Endodermal cell (in vitro differentiated cells): Measurements from ENCODE around the gene TAGAP. TPM values are rescaled to one million over a fixed set of nuclear protein-coding genes. Genes with fewer than 3 reads are reported as not detected.

Experiments used
- DNase-seq: peaks from one replicate; pipeline ENCODE4 v3.0.0-alpha.2; 2017
- H3K27ac ChIP-seq: 2 replicates; pipeline ENCODE4 v1.5.1; 2013; ENCODE audit warnings: mild to moderate bottlenecking, low read depth, low read length, moderate library complexity
- H3K27me3 ChIP-seq: 2 replicates; pipeline ENCODE4 v1.6.1; 2013; ENCODE audit warnings: mild to moderate bottlenecking, low read length, moderate library complexity; ENCODE audit not compliant: insufficient read depth, control insufficient read depth, poor library complexity, severe bottlenecking
- H3K36me3 ChIP-seq: 2 replicates; pipeline ENCODE4 v1.7.0; 2013; ENCODE audit warnings: mild to moderate bottlenecking, low read length, moderate library complexity; ENCODE audit not compliant: control insufficient read depth, insufficient read depth
- H3K4me1 ChIP-seq: one replicate; pipeline ENCODE4 v1.7.0; 2013; ENCODE audit warnings: low read length; ENCODE audit not compliant: control insufficient read depth, insufficient read depth
- H3K4me3 ChIP-seq: 2 replicates; pipeline ENCODE4 v1.5.1; 2013; ENCODE audit warnings: mild to moderate bottlenecking, low read length, moderate library complexity
- H3K9ac ChIP-seq: 2 replicates; pipeline ENCODE4 v1.6.1; 2013; ENCODE audit warnings: mild to moderate bottlenecking, low read length, moderate library complexity; ENCODE audit not compliant: poor library complexity, severe bottlenecking; ENCODE audit errors: extremely low read depth
- H3K9me3 ChIP-seq: 2 replicates; pipeline ENCODE4 v1.6.1; 2013; ENCODE audit warnings: mild to moderate bottlenecking, low read length, moderate library complexity; ENCODE audit not compliant: control insufficient read depth
- H3K27ac Mint-ChIP-seq: 2 replicates; pipeline ENCODE4 v1.8.0; 2020; ENCODE audit warnings: mixed read lengths
- H3K27me3 Mint-ChIP-seq: 2 replicates; pipeline ENCODE4 v1.8.0; 2021; ENCODE audit warnings: mild to moderate bottlenecking, mixed read lengths; ENCODE audit not compliant: insufficient read depth
- H3K36me3 Mint-ChIP-seq: 2 replicates; pipeline ENCODE4 v1.8.0; 2020; ENCODE audit warnings: low read depth, mixed read lengths
- H3K4me1 Mint-ChIP-seq: 2 replicates; pipeline ENCODE4 v1.8.0; 2020; ENCODE audit warnings: mixed read lengths
- H3K4me3 Mint-ChIP-seq: 2 replicates; pipeline ENCODE4 v1.8.0; 2020; ENCODE audit warnings: mild to moderate bottlenecking, moderate library complexity, mixed read lengths
- H3K9me3 Mint-ChIP-seq: 2 replicates; pipeline ENCODE4 v1.8.0; 2020; ENCODE audit warnings: mild to moderate bottlenecking, mixed read lengths
- CTCF ChIP-seq: fragments of 200-600 bp; sonication (generic); conservative IDR thresholded peaks from 2 replicates; pipeline ENCODE4 v1.5.0; 2021; ENCODE audit warnings: antibody characterized with exemption, mild to moderate bottlenecking
- WGBS, 2 experiments: methylation state at CpG; one replicate each; pipeline versions ENCODE4 v1.1.5 to v1.1.7; 2013; ENCODE audit warnings: missing lambda C conversion rate in 2 of 2, mixed read lengths in 1 of 2; ENCODE audit not compliant: insufficient coverage in 1 of 2, insufficient read length in 1 of 2; 5-methylcytosine and 5-hydroxymethylcytosine counted together
- total RNA-seq, 2 donors: library from RNA; stranded (reverse); fragmentation: NEBNext Ultra II Directional in 1 of 2; extraction: Animal tissue kit (Norgen Biotek cat#: 25700) in 1 of 2; gene quantifications; 2 replicates in 1 of 2; 3 replicates in 1 of 2; pipeline ENCODE4 v1.2.1, GENCODE V29; 2021

Gene TAGAP
- total RNA-seq, 2 donors from 2014 or later = 0.24 TPM; not detected in 1

DNA sequence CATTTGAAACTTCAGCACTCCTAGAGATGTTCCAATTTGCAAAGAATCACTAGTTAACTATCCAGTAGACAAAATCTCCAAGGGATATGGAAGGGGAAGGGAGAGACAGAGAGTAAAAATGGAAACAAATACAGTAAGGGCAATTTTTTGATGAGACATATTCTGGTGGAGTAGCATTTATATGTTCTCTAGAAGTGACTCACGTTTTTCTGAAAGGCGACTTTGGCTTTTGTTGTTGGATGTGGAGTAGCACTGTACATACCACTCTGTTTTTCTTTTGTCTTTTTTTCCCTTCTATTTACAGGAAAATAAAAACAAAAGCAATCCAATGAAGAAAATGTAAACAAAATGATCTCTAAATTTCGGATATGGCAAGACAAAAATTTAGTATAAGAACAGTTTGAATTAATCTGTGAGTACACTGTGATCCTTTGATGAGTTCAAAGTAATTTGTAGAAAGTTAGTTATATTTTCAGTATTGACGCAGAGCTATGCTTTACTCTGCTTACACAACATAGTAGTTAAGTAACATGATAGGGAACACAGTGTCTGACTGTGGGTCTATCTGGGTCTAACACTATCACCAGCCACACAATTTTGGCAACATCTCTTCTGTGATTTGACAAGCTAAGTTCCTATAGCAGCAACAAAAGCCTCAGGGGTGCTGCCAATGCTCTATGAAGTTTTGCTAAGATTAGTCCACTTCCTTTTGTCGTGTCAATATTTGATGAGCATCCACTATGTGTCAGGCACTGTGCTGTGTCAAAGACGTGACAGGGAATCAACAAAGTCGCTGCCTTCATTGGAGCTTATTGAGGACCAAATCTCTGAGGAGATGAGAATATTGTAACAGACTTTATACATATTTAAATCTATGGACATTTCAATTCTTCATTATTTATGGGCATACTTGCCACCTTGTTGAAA is 27.3 kb upstream of the TAGAP start:
- no peaks in the 10 kb centered on the region for H3K9me3 Mint-ChIP-seq
- WGBS, 2 experiments = 78 to 96% methylated on average over 3 to 7 of the region's 7 CpGs
- Histone ChIP-seq H3K4me3 (no peak overlapping the region), H3K27ac (no peak overlapping the region), H3K27me3 (peaks cover 33% of the 10 kb centered on the region), H3K9me3 (no peaks in the 10 kb centered on the region), H3K9ac (no peak overlapping the region), H3K36me3 (no peaks in the 10 kb centered on the region), H3K4me1 (peaks cover 5% of the 10 kb centered on the region)
- peak; percentile 14 for DNase-seq
- H3K27me3 Mint-ChIP-seq = peaks cover 75% of the 10 kb centered on the region
- peaks cover 18% of the 10 kb centered on the region for H3K4me1 Mint-ChIP-seq
- no peak overlapping the region for H3K4me3 Mint-ChIP-seq
- H3K27ac Mint-ChIP-seq = no peak overlapping the region
- TF ChIP-seq CTCF = no peak
- no peaks in the 10 kb centered on the region for H3K36me3 Mint-ChIP-seq

DNA sequence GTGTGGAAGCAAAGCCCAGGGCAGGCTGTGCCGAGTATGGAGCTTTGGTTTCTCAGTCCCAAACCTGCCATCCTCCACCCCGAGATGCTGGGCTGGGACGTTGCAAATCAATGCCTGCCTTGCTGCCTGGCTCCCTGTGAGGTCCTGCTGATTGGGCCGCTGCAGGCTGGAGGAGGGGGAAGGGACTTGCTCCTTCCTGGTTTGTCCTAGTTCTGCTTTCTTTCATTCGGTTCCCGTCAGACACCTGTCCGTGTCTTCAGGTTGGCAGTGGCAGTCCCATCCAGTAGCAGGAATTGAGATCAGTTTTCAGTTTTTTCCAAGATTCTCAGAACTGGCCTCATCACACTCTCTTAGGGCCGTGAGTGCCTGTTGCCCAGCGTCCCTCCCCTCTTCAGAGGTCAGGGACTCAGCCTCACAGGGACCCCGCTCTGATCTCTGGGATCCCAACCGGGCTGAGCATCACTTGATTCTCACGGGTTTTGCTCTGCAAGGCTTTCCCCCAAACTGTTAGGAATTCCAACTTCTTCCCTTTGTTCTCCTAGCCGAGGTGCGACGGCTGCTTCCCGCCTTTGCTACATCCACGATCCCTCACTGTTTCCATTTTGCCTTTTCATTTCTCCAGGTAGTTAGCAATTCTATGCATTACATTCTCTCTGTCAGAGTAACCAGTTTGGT is 24.2 kb upstream of the TAGAP start:
- no peak overlapping the region for H3K27ac Mint-ChIP-seq
- H3K4me3 Mint-ChIP-seq = peak overlapping the region; percentile 32
- TF ChIP-seq CTCF = no peak
- H3K9me3 ChIP-seq = no peaks in the 10 kb centered on the region
- H3K9ac ChIP-seq = no peak overlapping the region
- H3K4me1 Mint-ChIP-seq = peaks cover 17% of the 10 kb centered on the region
- peaks cover 4% of the 10 kb centered on the region for H3K4me1 ChIP-seq
- H3K27me3 ChIP-seq = peaks cover 44% of the 10 kb centered on the region
- H3K36me3 ChIP-seq = no peaks in the 10 kb centered on the region
- no peak overlapping the region for H3K27ac ChIP-seq
- peak; percentile 75 for DNase-seq
- no peaks in the 10 kb centered on the region for H3K9me3 Mint-ChIP-seq
- H3K36me3 Mint-ChIP-seq = no peaks in the 10 kb centered on the region
- no peak overlapping the region for H3K4me3 ChIP-seq
- 63 to 74% methylated on average over 13 to 17 of the region's 17 CpGs for WGBS, 2 experiments
- H3K27me3 Mint-ChIP-seq = peaks cover 81% of the 10 kb centered on the region

DNA sequence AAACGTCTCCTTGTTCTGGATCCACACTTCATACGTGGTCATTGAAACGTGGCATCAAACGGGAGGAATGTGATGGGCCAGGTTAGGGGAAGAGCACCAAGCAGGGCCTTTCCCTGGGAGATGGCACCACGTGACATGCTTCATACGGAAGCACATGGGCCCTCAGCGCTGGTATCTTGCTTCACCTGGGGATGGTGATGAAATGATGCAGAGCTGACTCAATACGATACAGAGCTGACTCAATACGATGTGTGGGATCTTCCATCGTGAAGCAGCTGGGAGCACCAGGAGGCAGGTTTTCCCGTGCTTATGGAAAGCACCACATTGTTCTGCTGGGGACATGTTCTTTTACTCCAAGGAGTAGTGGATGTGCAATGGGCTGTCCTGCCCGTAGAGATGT is 22.5 kb upstream of the TAGAP start:
- peaks cover 53% of the 10 kb centered on the region for H3K27me3 ChIP-seq
- H3K27ac ChIP-seq = no peak overlapping the region
- H3K9ac ChIP-seq = no peak overlapping the region
- peak; percentile 16 for DNase-seq
- H3K4me1 Mint-ChIP-seq = peaks cover 12% of the 10 kb centered on the region
- H3K4me3 Mint-ChIP-seq = no peak overlapping the region
- no peak for TF ChIP-seq CTCF
- H3K36me3 ChIP-seq = no peaks in the 10 kb centered on the region
- H3K9me3 Mint-ChIP-seq = no peaks in the 10 kb centered on the region
- H3K27me3 Mint-ChIP-seq = peaks cover 85% of the 10 kb centered on the region
- H3K9me3 ChIP-seq = no peaks in the 10 kb centered on the region
- H3K4me3 ChIP-seq = no peak overlapping the region
- no peaks in the 10 kb centered on the region for H3K36me3 Mint-ChIP-seq
- H3K4me1 ChIP-seq = no peaks in the 10 kb centered on the region
- WGBS, 2 experiments = 95 to 96% methylated on average over 12 of the region's 12 CpGs
- H3K27ac Mint-ChIP-seq = no peak overlapping the region
